ENCODE results near the gene CACNA1B. TPM values are rescaled to one million over a fixed set of nuclear protein-coding genes. Genes with fewer than 3 reads are reported as not detected.
"Not testable (repeated sequence)": the region's sequence is repeated elsewhere in the genome, so short reads cannot be mapped to it uniquely, and the experiment has no call there.

Gene CACNA1B
- total RNA-seq, 1 donor from 2014 or later = 0.84 TPM

- Histone ChIP-seq H3K36me3 (ENCODE audit: control insufficient read depth, insufficient read depth, low read length) (no peaks in the 10 kb centered on the region), H3K27me3 (ENCODE audit: control insufficient read depth, insufficient read depth, low read length) (no peaks in the 10 kb centered on the region), H3K4me3 (ENCODE audit: low read depth, low read length) (no peak overlapping the region)
- no peak for DNase-seq (ENCODE audit: low read depth)
- no peak for TF ChIP-seq CTCF (IDR thresholded peaks at IDR 0.05; ENCODE audit: insufficient read depth, low read length, poor library complexity, severe bottlenecking)
Observed at GRCh38 chr9:138078846-138079245, 201.3 kb downstream of the CACNA1B start.

- TF ChIP-seq CTCF (IDR thresholded peaks at IDR 0.05; ENCODE audit: insufficient read depth, low read length, poor library complexity, severe bottlenecking) = no peak
- H3K4me3 ChIP-seq (ENCODE audit: low read depth, low read length) = no peak overlapping the region
- DNase-seq (ENCODE audit: low read depth) = no peak
- H3K27me3 ChIP-seq (ENCODE audit: control insufficient read depth, insufficient read depth, low read length) = no peaks in the 10 kb centered on the region
- no peaks in the 10 kb centered on the region for H3K36me3 ChIP-seq (ENCODE audit: control insufficient read depth, insufficient read depth, low read length)
Observed at GRCh38 chr9:138080979-138081378, 203.4 kb downstream of the CACNA1B start.

- DNase-seq (ENCODE audit: low read depth) = no peak
- Histone ChIP-seq H3K36me3 (ENCODE audit: control insufficient read depth, insufficient read depth, low read length) (no peaks in the 10 kb centered on the region), H3K27me3 (ENCODE audit: control insufficient read depth, insufficient read depth, low read length) (no peaks in the 10 kb centered on the region), H3K4me3 (ENCODE audit: low read depth, low read length) (no peak overlapping the region)
- no peak for TF ChIP-seq CTCF (IDR thresholded peaks at IDR 0.05; ENCODE audit: insufficient read depth, low read length, poor library complexity, severe bottlenecking)
Observed at GRCh38 chr9:138082918-138083636, 205.5 kb downstream of the CACNA1B start.

- Histone ChIP-seq H3K4me3 (ENCODE audit: low read depth, low read length) (no peak overlapping the region), H3K27me3 (ENCODE audit: control insufficient read depth, insufficient read depth, low read length) (no peaks in the 10 kb centered on the region), H3K36me3 (ENCODE audit: control insufficient read depth, insufficient read depth, low read length) (no peaks in the 10 kb centered on the region)
- no peak for DNase-seq (ENCODE audit: low read depth)
- no peak for TF ChIP-seq CTCF (IDR thresholded peaks at IDR 0.05; ENCODE audit: insufficient read depth, low read length, poor library complexity, severe bottlenecking)
Observed at GRCh38 chr9:138083873-138084272, 206.3 kb downstream of the CACNA1B start.

- no peaks in the 10 kb centered on the region for H3K27me3 ChIP-seq (ENCODE audit: control insufficient read depth, insufficient read depth, low read length)
- no peak for DNase-seq (ENCODE audit: low read depth)
- TF ChIP-seq CTCF (IDR thresholded peaks at IDR 0.05; ENCODE audit: insufficient read depth, low read length, poor library complexity, severe bottlenecking) = no peak
- H3K36me3 ChIP-seq (ENCODE audit: control insufficient read depth, insufficient read depth, low read length) = no peaks in the 10 kb centered on the region
- no peak overlapping the region for H3K4me3 ChIP-seq (ENCODE audit: low read depth, low read length)
Observed at GRCh38 chr9:138085568-138085967, 208.0 kb downstream of the CACNA1B start.

- not testable (repeated sequence) for H3K27me3 ChIP-seq (ENCODE audit: control insufficient read depth, insufficient read depth, low read length); H3K4me3 ChIP-seq (ENCODE audit: low read depth, low read length); H3K36me3 ChIP-seq (ENCODE audit: control insufficient read depth, insufficient read depth, low read length); DNase-seq (ENCODE audit: low read depth)
Observed at GRCh38 chr9:138092057-138092456, 214.5 kb downstream of the CACNA1B start.
